ENCODE data around the gene RNF208. TPM values are rescaled to one million over a fixed set of nuclear protein-coding genes. Genes with fewer than 3 reads are reported as not detected.

RNF208 gene
- total RNA-seq, 3 donors from 2014 or later = 1.5 to 2.9 (median 1.8) TPM

- Histone ChIP-seq H3K4me3 (peak overlapping the region in 2 of 3 donors; percentile 99 to 100), H3K27me3 (no peaks in the 10 kb centered on the region), H3K36me3 (peaks cover 2% of the 10 kb centered on the region), H3K27ac (no peak overlapping the region), H3K9me3 (no peaks in the 10 kb centered on the region), H3K4me1 (peaks cover 28 to 31% of the 10 kb centered on the region in 2 donors)
- intact Hi-C loops (cut with DNase I; ENCODE audit: low total_unique reads) = loop anchor here (2.0 kb wide), 1 partner anchor 70 kb away; no protein-coding TSS in a partner anchor
- DNase-seq (ENCODE audit: low spot score in 2 of 2) = no peak
- TF ChIP-seq POLR2AphosphoS5 (IDR thresholded peaks at IDR 0.05) = no peak
- no peak for TF ChIP-seq POLR2A (IDR thresholded peaks at IDR 0.05)
- no peak for TF ChIP-seq CTCF (IDR thresholded peaks at IDR 0.05)
Measured at GRCh38 chr9:137186385-137186784, 35.7 kb downstream of the RNF208 start.

- H3K9me3 ChIP-seq = no peaks in the 10 kb centered on the region
- H3K27me3 ChIP-seq = no peaks in the 10 kb centered on the region
- TF ChIP-seq POLR2A (IDR thresholded peaks at IDR 0.05) = no peak
- TF ChIP-seq POLR2AphosphoS5 (IDR thresholded peaks at IDR 0.05) = no peak
- no peak for TF ChIP-seq CTCF (IDR thresholded peaks at IDR 0.05)
- peaks cover 4% of the 10 kb centered on the region for H3K36me3 ChIP-seq
- no peak overlapping the region for H3K4me3 ChIP-seq
- intact Hi-C loops (cut with DNase I; ENCODE audit: low total_unique reads) = loop anchor here (2.0 kb wide), 1 partner anchor 69 kb away; no protein-coding TSS in a partner anchor
- H3K4me1 ChIP-seq = peaks cover 28 to 31% of the 10 kb centered on the region in 2 donors
- no peak overlapping the region for H3K27ac ChIP-seq
- DNase-seq (ENCODE audit: low spot score in 2 of 2) = no peak
Measured at GRCh38 chr9:137185921-137186320, 36.1 kb downstream of the RNF208 start.

- no peak for DNase-seq (ENCODE audit: low spot score in 2 of 2)
- Histone ChIP-seq H3K4me1 (peaks cover 21 to 25% of the 10 kb centered on the region in 2 donors), H3K27ac (no peak overlapping the region), H3K36me3 (peaks cover 4% of the 10 kb centered on the region), H3K4me3 (no peak overlapping the region), H3K9me3 (no peaks in the 10 kb centered on the region), H3K27me3 (no peaks in the 10 kb centered on the region)
- intact Hi-C loops (cut with DNase I; ENCODE audit: low total_unique reads) = no loop called here
- TF ChIP-seq CTCF (IDR thresholded peaks at IDR 0.05) (no peak), POLR2AphosphoS5 (IDR thresholded peaks at IDR 0.05) (no peak), POLR2A (IDR thresholded peaks at IDR 0.05) (no peak)
Measured at GRCh38 chr9:137184881-137185660, 37.0 kb downstream of the RNF208 start.

- Histone ChIP-seq H3K36me3 (peaks cover 4% of the 10 kb centered on the region), H3K27ac (no peak overlapping the region)
- intact Hi-C loops (cut with DNase I; ENCODE audit: low total_unique reads) = no loop called here
Measured at GRCh38 chr9:137183980-137184595, 38.0 kb downstream of the RNF208 start.

More at GRCh38 chr9:137183980-137184595, 38.0 kb downstream of the RNF208 start:
- no peak for DNase-seq (ENCODE audit: low spot score in 2 of 2)
- Histone ChIP-seq H3K4me1 (peaks cover 14 to 15% of the 10 kb centered on the region in 2 donors), H3K27me3 (no peaks in the 10 kb centered on the region), H3K4me3 (no peak overlapping the region), H3K9me3 (no peaks in the 10 kb centered on the region)
- no peak for TF ChIP-seq CTCF (IDR thresholded peaks at IDR 0.05)
- TF ChIP-seq POLR2AphosphoS5 (IDR thresholded peaks at IDR 0.05) = no peak
- no peak for TF ChIP-seq POLR2A (IDR thresholded peaks at IDR 0.05)

Measured in breast epithelium (tissue), 4 donors.